NB4 (cell line): ENCODE measurements around the gene B4GALT2.

Experiments used
- DNase-seq: peaks from one replicate; pipeline ENCODE4 v3.0.0; 2010; ENCODE audit warnings: low read depth
- H3K4me3 ChIP-seq: one replicate; pipeline ENCODE4 v1.5.1; 2011; ENCODE audit warnings: mild to moderate bottlenecking, low read depth, low read length, moderate library complexity
- MYC ChIP-seq: IDR thresholded peaks from 2 replicates; pipeline ENCODE4 v1.6.1; 2011; ENCODE audit warnings: low read depth, low read length
- POLR2A ChIP-seq: IDR thresholded peaks from 2 replicates; pipeline ENCODE4 v1.6.1; 2011; ENCODE audit warnings: mild to moderate bottlenecking; ENCODE audit not compliant: insufficient read length; ENCODE audit errors: extremely low read depth
- TF ChIP-seq, protein P1 (sequence below): IDR thresholded peaks from 2 replicates; pipeline ENCODE4 v1.6.1; 2011; ENCODE audit warnings: low read depth, low read length
- TF ChIP-seq, protein P2 (sequence below): IDR thresholded peaks from one replicate; pipeline ENCODE4 v1.5.1; 2012; ENCODE audit warnings: low read depth, low read length

Gene B4GALT2

DNA sequence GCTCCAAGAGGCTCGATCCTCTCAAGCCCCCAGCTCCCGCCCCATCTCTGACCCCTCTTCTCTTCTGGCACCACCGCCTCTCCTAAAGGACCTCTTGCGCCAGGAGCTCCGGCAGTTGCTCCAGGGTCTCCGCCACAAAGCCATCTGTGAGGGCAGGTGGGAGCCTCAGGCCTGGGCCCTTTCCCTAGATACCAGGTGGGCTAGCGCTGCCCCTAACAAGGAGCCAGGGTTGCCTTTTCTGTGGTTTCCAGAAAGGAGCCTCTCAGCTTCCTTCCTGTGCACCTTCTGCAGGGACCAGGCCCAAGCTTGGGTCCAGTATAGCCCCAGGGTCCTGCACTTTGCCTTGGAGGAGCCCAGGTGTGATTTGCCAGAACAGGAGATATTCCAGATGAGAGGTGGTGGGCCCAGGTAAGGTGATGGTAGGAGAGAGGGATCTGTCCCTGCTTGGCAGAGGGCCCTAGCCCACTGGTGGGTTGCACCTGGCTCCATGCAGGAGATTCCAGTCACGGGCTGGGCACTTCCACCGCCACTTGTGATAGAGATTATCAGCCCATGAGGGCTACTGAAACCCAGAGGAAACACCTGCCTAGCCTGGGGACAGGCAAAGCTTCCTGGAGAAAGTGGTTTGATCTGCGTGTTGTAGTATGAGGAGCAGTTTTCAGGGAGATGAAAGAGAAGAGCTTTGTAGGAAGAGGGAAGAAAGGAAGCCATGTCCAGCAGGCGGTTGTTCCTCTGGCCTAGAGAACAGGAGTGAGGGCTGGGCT lies 13.4 kb downstream of the B4GALT2 start:
- DNase-seq = no peak
- TF ChIP-seq POLR2A = no peak
- TF ChIP-seq, protein P1, sequence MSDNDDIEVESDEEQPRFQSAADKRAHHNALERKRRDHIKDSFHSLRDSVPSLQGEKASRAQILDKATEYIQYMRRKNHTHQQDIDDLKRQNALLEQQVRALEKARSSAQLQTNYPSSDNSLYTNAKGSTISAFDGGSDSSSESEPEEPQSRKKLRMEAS = no peak
- TF ChIP-seq MYC = no peak
- TF ChIP-seq, protein P2, sequence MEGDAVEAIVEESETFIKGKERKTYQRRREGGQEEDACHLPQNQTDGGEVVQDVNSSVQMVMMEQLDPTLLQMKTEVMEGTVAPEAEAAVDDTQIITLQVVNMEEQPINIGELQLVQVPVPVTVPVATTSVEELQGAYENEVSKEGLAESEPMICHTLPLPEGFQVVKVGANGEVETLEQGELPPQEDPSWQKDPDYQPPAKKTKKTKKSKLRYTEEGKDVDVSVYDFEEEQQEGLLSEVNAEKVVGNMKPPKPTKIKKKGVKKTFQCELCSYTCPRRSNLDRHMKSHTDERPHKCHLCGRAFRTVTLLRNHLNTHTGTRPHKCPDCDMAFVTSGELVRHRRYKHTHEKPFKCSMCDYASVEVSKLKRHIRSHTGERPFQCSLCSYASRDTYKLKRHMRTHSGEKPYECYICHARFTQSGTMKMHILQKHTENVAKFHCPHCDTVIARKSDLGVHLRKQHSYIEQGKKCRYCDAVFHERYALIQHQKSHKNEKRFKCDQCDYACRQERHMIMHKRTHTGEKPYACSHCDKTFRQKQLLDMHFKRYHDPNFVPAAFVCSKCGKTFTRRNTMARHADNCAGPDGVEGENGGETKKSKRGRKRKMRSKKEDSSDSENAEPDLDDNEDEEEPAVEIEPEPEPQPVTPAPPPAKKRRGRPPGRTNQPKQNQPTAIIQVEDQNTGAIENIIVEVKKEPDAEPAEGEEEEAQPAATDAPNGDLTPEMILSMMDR = no peak
- peak overlapping the region; percentile 59 for H3K4me3 ChIP-seq

- no peak overlapping the region for H3K4me3 ChIP-seq
- TF ChIP-seq MYC (no peak), POLR2A (no peak)
- TF ChIP-seq, protein P2 = no peak
- TF ChIP-seq, protein P1 = no peak
Measured at GRCh38 chr1:43993206-43993914, 14.3 kb downstream of the B4GALT2 start.

DNA sequence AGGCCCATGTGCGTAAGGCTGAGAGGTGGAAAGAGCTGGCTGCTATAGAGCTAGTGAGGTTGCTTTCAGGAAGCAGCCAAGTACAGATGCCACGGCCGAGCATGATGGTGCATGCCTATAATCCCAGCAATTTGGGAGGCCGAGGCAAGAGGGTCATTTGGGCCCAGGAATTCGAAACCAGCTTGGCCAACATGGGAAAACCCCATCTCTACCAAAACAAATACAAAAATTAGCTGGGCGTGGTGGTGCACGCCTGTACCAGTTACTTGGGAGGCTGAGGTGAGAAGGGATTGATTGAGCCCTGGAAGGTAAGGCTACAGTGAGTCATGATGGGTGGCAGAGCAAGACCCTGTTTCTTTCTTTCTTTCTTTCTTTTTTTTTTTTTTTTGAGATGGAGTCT lies 15.1 kb downstream of the B4GALT2 start:
- no peak for TF ChIP-seq POLR2A
- no peak for TF ChIP-seq MYC
- TF ChIP-seq, protein P1 = no peak
- TF ChIP-seq, protein P2 = no peak
- no peak overlapping the region for H3K4me3 ChIP-seq
- DNase-seq = no peak

More at GRCh38 chr1:43993206-43993914, 14.3 kb downstream of the B4GALT2 start:
- DNase-seq = no peak

DNA sequence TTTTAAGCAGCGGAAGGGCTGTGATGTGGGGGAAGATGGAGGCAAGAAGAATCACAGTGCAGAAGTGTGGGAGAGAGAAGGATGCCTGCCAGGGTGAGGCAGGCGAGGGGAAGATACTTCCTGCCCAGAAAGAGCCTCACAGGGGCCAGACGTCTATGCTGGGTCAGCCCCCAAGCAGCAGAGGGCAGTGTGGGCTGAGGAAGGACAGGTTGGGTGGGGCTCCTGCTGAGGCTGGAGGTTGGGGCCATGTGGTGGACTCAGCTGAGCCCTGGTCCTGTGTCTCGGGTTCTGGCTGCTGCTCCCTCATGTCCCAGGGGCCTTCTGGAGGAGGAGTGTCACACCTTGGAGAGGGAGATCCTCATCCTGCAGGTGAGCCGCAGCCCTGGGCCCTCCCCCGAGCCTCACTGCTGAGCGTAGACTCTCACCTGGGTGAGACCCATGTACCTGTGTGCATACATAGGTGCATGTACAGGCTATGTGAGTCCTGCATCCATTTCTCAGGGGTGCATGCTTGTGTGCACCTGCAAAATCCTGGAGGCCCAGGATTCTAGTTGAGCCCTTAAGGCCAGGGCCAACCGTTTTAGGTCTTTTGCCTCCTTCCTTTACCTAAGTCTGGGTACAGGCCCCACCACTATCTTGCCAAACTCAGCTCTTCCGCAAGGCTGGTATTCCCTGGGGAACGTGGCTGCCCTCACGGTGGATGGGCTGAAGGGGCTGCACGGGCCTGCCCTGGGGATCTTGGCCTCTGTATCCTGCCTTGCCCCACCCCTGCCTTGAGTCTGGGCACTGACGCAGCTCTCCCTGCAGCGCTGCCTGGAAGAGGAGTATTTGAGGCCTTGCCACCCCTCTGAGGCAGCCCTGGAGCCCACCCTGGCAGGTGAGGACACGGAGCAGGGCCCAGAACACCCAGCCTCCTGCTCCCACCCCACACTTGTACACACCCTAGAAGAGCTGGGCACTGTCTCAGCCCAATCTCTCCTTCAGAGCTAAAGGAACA lies 16.1 kb downstream of the B4GALT2 start:
- peak; percentile 68 for DNase-seq
- H3K4me3 ChIP-seq = no peak overlapping the region
- TF ChIP-seq, protein P1 = peak; percentile 46; the same call in 1 of the 2 replicates
- no peak for TF ChIP-seq POLR2A
- TF ChIP-seq, protein P2 = peak; percentile 45
- peak; percentile 59 for TF ChIP-seq MYC

DNA sequence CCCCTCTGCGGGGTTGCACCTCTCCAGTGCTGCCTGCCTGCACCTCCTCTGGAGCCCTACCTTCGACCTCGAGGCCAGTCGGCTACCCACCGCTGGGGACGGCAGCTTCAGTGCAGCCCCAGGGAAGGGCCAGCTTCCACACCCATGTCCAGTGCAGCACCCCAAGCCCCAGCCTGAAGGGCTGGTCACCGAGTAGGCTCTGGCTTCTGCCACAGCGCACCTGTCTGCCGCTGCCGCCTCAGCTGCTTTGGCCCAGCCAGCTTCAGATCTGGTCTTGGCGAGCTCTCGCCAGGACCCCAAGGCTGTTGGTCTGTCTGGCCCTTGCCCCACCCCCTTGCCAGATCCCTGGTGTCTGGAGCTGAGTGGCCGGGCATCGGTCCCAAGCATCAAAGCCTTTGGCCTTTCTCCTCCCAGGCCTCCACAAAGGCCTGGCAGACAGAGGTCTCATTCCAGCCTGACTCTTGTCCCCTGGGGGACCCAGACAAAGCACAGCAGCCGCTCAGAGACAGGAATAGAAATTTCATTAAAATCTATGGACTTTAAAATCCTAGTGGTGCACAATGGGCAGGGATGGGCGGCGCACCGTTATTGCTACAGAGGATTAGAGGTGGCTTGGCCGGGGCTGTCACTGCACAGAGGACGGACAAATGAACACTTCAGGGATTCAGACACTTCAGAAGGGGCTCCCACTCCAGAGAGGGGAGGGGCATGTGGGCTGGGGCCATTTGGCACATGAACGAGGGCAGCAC lies 17.1 kb downstream of the B4GALT2 start:
- H3K4me3 ChIP-seq = no peak overlapping the region
- TF ChIP-seq, protein P2 = no peak
- TF ChIP-seq, protein P1 = no peak
- TF ChIP-seq POLR2A (no peak), MYC (no peak)
- DNase-seq = no peak
